ENCODE measurements around the gene PRPF40A.
A peak's percentile ranks its signal among the peaks of the same experiment; 100 is the strongest.
"Not testable (repeated sequence)": the region's sequence is repeated elsewhere in the genome, so short reads cannot be mapped to it uniquely, and the experiment has no call there.

The PRPF40A gene

GRCh38 chr2:152717228-152718075 lies at the start of gene PRPF40A:
PRPF40A (minus strand) TSS chr2:152717461; CDS start chr2:152717439, 22 bp downstream.
- peak; percentile 99 for DNase-seq

DNA sequence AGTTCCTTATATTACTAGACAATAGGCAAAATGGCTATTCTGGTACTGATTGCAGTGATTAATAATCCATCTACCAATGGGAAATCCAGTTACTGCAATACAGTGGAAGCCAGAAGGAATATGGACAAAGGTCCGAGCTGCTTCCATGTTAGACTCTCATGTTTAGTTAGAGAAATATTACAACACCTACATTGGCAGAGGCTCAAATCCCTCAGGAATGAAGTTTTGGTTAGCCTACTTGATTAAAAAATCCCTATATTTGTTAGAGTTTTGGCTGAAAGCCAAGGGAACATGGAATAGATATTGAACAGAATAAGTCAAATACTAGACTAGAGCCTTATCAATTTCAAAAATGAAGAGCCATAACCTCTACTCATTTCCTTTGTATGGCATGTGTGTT lies 49.7 kb upstream of the PRPF40A start:
- no peak for DNase-seq

- no peak for DNase-seq
These were observed 46.4 kb upstream of the PRPF40A start for GRCh38 chr2:152763651-152764050.

DNA sequence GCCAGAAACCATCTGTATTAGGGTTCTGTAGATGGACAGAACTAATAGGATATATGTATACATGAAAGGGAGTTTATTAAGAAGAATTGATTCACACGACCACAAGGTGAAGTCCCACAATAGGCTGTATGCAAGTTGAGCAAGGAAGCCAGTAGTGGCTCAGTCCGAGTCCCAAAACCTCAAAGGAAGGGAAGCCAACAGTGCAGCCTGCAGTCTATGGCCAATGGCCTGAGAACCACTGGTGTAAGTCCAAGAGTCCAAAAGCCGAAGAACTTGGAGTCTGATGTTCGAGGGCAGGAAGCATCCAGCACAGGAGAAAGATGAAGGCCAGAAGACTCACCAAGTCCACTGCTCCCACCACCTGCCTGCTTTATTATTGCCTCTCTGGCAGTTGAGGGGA lies 45.9 kb upstream of the PRPF40A start:
- not testable (repeated sequence) for DNase-seq

- no peak for DNase-seq
These were observed 44.9 kb upstream of the PRPF40A start for GRCh38 chr2:152762202-152762601.

DNA sequence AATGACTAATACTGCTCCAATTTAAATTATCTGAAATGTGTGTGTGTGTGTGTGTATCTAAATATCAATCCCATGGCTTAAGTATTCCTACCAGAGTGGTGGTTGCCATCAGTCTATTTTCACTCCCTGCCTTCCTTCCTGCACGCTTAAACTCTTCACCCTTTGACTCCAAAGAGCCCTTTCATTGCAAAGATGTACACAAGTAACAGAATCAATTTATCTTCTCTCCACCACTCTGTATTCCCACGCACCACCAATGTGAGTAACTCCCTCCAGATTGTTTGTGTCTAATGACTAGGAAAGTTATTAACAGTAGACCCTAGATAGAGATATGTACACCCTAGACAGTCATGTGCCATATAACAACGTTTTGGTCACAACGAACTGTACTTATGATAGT lies 44.0 kb upstream of the PRPF40A start:
- DNase-seq, result no peak

DNA sequence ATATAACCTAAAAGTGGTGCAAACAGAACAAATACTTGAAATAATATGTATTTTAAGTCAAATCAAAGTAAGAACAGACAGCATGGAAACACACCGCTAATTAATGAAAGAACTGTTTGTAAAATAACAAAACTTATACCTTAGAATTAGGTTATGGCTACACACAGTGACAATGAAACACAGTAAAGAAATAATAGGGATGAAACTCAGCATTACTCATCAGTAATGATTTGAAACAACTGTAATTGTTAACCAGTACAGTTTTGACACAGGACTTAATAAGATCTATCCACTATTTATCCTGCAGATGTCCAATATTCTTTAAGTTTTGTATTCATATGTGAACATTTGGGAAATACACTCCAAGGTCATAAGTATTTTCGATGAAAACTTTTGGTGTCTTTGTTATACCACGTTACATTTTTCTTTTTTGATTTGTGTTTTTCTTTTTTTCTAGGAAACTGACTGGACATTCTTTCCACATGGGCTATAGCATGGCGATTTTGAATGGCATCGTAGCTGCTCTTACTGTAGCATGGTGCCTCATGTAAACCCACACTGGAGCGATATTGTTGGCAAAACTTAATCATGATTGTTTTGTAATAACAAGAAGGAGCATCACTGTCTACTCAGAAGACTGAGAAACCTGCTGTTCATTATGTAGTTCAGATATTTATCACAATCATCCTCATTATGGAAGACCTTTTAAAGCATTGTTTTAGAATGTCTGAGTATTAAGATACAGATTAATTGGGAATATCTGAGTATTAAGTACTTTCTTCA lies 42.2 kb upstream of the PRPF40A start:
- no peak for DNase-seq

DNA sequence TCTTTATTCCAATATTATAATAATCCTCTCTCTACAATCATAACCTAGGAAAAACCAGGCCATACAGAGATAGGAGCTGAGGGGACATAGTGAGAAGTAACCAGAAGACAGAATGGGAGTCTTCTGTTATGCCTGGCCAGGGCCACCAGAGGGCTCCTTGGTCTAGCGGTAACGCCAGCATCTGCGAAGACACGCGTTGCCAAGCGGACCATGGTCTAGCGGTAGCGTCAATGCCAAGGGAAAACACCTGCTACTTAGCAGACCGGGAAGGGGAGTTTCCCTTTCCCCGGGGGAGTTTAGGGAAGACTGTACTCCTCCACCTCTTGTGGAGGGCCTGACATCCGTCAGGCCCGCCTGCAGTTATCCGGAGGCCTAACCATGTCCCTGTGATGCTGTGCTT lies 37.8 kb upstream of the PRPF40A start:
- peak; percentile 80 for DNase-seq

GRCh38 chr2:152747751-152748150 lies 30.5 kb upstream of the PRPF40A start:
- DNase-seq, result peak; percentile 66

GRCh38 chr2:152743002-152743401 lies 25.7 kb upstream of the PRPF40A start:
- DNase-seq, result no peak

DNA sequence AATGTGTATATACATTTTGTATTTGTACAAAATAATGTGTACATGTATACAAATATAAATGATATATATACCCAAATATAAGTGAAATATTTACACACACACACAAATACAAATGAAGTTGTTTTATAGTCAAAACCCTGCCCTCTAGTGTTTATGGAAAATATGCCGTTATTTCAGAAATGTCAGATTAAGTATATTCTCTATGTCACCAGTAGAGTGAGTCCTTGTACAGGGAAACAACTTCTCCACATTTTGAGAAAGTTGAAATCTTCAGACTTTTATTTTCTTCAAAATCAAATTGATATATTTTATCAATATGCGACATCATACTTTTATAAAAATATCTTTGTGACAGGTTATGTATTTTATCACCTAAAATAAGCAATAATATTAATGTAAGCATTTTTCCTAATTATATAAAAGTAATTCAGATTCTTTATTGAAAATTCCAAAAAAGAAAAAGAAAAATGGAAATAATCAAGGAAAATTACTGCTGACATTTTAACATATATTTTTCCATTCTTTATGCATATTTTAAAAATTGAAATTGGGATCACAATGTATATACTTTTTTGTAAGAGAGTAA lies 23.6 kb upstream of the PRPF40A start:
- DNase-seq, result no peak

- DNase-seq, result not testable (repeated sequence)
These were observed 22.4 kb upstream of the PRPF40A start for GRCh38 chr2:152739705-152740104.

GRCh38 chr2:152738438-152738837 lies 21.2 kb upstream of the PRPF40A start:
- no peak for DNase-seq

DNA sequence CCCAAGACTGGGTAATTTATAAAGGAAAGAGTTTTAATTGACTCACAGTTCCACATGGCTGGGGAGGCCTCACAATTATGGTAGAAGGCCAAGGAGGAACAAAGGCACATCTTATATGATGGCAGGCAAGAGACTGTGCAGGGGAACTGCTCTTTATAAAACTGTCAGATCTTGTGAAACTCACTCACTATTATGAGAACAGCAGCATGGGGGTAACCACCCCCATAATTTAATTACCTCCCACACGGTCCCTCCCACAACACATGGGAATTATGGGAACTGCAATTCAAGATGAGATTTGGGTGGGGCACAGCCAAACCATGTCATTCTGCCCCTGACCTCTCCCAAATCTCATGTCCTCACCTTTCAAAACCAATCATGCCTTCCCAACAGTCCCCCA lies 20.2 kb upstream of the PRPF40A start:
- not testable (repeated sequence) for DNase-seq

- DNase-seq, result no peak
These were observed 13.5 kb upstream of the PRPF40A start for GRCh38 chr2:152730591-152731333.

- DNase-seq, result no peak
These were observed 12.6 kb upstream of the PRPF40A start for GRCh38 chr2:152729844-152730243.

DNA sequence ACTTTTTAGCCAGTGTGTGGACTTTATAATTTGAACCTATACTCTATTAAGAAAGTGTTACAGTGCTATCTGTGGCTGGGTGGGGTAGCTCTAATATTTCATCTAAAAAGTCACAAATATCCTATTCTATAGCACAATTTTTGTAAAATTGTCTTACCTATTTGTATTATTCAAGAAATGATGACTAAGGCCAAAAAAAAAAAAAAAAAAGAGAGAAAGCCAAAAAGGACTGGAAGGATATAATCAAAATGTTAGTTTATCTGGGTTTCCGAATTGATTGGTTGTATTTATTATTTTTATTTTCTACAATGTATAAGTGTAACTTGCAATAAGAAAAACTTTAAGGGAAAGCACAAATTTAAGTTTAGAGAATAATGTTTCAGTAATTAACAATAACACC lies 6.7 kb upstream of the PRPF40A start:
- no peak for DNase-seq

DNA sequence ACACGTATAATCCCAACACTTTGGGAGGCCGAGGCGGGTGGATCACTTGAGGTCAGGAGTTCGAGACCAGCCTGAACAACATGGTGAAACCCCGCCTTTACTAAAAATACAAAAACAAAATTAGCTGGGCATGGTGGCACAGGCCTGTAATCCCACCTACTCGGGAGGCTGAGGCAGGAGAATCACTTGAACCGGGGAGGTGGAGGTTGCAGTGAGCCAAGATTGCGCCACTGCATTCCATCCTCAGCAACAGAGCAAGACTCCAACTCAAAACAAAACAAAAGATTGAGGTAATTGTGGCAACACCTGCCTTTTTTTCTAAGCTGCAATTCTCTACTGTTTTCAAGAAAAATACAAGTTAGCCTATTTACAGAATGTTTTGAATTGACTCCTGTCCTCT lies 5.4 kb upstream of the PRPF40A start:
- DNase-seq, result not testable (repeated sequence)

DNA sequence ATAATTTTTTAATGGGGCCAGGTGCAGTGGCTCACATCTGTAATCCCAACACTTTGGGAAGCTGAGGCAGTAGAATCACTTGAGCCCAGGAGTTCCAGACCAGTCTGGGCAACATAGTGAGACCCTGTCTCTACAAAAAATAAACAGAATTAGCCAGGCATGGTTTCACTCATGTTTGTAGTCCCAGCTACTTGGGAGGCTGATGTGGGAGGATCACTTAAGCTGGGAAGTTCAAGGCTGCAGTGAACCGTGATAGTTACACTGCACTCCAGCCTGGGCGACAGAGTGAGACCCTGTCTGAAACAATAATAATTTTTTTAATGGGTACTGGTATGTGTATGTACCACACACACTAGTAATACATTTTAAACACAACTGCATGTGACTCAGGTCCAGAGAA lies 3.5 kb upstream of the PRPF40A start:
- DNase-seq, result no peak

GRCh38 chr2:152718909-152719645 lies 1.8 kb upstream of the PRPF40A start:
- DNase-seq, result peak; percentile 84

DNA sequence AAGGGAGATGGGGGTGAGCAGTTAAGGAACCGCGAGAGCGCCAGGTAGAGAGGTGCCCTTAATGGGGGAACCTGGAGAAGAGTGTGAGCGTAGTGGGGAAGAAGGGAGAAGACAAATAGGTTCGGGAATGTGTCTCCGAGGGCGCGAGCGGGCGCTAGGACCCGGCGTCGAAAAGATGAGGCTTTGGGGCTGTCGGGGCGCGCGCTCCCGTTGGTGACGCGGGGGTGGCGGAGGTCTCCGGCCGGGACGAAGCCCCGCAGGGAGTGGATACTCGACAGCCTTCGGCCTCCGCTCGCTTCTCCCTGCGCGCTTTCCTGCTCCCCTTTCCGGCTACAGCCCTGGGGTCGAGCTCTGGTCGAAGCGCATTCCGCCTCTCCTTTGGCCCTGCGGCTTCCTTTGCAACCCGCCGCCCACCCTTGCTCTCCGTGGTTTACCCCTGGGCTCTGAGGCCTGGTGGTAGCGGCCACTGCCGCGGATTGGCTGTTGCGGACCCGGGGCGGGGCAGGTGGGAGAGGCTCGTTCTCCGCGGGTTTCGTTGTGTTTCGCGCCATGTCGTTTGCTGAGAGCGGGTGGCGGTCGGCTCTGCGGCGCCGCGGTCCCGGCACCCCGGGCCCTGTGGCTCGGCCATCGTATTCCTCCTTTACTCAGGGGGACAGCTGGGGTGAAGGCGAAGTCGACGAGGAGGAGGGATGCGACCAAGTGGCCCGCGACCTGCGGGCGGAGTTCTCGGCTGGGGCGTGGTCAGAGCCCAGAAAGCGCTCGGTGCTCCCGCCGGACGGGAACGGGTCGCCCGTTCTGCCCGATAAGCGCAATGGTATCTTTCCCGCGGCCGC lies 1.0 kb upstream of the PRPF40A start, which contains the start of gene ARL6IP6:
Gene ARL6IP6 (plus strand): TSS at position 545 of the 833 bp plus-strand sequence. CDS start 5 bp downstream, at position 550.
- peak; percentile 96 for DNase-seq
